Measurements from ENCODE around the gene SHCBP1. TPM values are rescaled to one million over a fixed set of nuclear protein-coding genes. Genes with fewer than 3 reads are reported as not detected.
"Not testable (repeated sequence)": the region's sequence is repeated elsewhere in the genome, so short reads cannot be mapped to it uniquely, and the experiment has no call there.

The SHCBP1 gene
- total RNA-seq, 1 donor from 2014 or later = 1.0 TPM

GRCh38 chr16:46562979-46563378 is 58.2 kb downstream of the SHCBP1 start:
- Histone ChIP-seq H3K27ac (no peak overlapping the region), H3K9me3 (no peaks in the 10 kb centered on the region), H3K4me1 (no peaks in the 10 kb centered on the region), H3K27me3 (no peaks in the 10 kb centered on the region), H3K36me3 (no peaks in the 10 kb centered on the region), H3K4me3 (no peak overlapping the region)
- DNase-seq (no peak), ATAC-seq (no peak)
- intact Hi-C loops (cut with DNase I) = no loop called here
- TF ChIP-seq, protein P1, sequence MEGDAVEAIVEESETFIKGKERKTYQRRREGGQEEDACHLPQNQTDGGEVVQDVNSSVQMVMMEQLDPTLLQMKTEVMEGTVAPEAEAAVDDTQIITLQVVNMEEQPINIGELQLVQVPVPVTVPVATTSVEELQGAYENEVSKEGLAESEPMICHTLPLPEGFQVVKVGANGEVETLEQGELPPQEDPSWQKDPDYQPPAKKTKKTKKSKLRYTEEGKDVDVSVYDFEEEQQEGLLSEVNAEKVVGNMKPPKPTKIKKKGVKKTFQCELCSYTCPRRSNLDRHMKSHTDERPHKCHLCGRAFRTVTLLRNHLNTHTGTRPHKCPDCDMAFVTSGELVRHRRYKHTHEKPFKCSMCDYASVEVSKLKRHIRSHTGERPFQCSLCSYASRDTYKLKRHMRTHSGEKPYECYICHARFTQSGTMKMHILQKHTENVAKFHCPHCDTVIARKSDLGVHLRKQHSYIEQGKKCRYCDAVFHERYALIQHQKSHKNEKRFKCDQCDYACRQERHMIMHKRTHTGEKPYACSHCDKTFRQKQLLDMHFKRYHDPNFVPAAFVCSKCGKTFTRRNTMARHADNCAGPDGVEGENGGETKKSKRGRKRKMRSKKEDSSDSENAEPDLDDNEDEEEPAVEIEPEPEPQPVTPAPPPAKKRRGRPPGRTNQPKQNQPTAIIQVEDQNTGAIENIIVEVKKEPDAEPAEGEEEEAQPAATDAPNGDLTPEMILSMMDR (IDR thresholded peaks at IDR 0.05) = no peak

DNA sequence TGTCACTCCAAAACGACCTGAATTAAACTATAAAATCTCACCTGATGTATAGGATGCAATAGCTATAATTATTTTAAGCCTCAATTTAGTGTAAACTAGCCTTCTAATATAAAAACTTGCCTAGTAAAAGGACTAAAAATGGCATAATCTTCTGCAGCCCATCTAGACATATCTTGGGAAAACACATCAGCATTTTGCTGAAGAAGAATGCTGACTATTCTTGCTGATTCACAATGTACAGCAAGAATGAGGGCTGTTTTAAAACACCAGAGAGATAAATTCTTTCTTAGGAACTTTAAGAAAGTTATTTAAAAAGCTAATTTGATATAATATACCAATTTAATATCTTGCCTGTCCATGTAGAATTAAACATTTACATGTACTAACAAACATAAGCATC is 63.2 kb downstream of the SHCBP1 start:
- TF ChIP-seq, protein P1 (IDR thresholded peaks at IDR 0.05) = no peak
- peaks cover 9% of the 10 kb centered on the region for H3K27me3 ChIP-seq
- no peak for DNase-seq
- no peaks in the 10 kb centered on the region for H3K36me3 ChIP-seq
- intact Hi-C loops (cut with DNase I) = no loop called here
- no peak for ATAC-seq
- H3K27ac ChIP-seq = no peak overlapping the region
- no peak overlapping the region for H3K4me3 ChIP-seq
- no peaks in the 10 kb centered on the region for H3K9me3 ChIP-seq
- no peaks in the 10 kb centered on the region for H3K4me1 ChIP-seq

DNA sequence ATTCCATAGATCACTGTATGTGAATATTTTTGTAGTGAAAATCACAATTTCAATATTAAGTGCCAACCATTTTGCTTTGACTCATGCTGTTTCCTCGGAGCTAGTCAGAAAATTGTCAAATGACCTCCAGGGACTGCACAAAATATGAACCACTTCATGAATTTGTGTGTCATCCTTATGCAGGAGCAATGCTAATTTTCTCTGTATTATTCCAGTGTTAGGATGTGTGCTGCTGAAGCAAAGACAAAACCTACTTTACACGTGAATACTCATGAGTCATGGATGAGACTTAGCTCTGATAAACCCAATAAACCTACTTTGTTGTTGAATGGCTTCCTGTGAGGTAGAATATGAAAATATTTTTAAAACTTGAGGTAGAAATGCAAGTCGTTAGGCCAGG is 65.2 kb downstream of the SHCBP1 start:
- ATAC-seq (no peak), DNase-seq (no peak)
- H3K36me3 ChIP-seq = no peaks in the 10 kb centered on the region
- peaks cover 13% of the 10 kb centered on the region for H3K27me3 ChIP-seq
- TF ChIP-seq, protein P1 (IDR thresholded peaks at IDR 0.05) = no peak
- no peaks in the 10 kb centered on the region for H3K4me1 ChIP-seq
- H3K9me3 ChIP-seq = no peaks in the 10 kb centered on the region
- no peak overlapping the region for H3K27ac ChIP-seq
- intact Hi-C loops (cut with DNase I) = no loop called here
- no peak overlapping the region for H3K4me3 ChIP-seq

DNA sequence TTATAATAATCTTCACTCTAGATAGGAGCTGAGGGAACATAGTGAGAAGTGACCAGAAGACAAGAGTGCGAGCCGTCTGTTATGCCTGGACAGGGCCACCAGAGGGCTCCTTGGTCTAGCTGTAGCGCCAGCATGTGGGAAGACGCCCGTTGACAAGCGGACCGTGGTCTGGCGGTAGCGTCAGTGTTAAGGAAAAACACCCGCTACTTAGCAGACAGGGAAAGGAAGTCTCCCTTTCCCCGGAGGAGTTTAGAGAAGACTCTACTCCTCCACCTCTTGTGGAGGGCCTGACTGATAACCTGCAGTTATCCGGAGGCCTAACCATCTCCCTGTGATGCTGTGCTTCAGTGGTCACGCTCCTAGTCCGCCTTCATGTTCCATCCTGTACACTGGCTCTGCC is 66.7 kb downstream of the SHCBP1 start:
- peak; percentile 30 for ATAC-seq
- TF ChIP-seq, protein P1 (IDR thresholded peaks at IDR 0.05) = peak; percentile 78
- H3K4me3 ChIP-seq; H3K27ac ChIP-seq; H3K36me3 ChIP-seq; H3K9me3 ChIP-seq; intact Hi-C loops (cut with DNase I); H3K4me1 ChIP-seq: not testable (repeated sequence)
- peak; percentile 79 for DNase-seq
- peaks cover 13% of the 10 kb centered on the region for H3K27me3 ChIP-seq

GRCh38 chr16:46549477-46549876 is 71.7 kb downstream of the SHCBP1 start:
- Histone ChIP-seq H3K36me3 (no peaks in the 10 kb centered on the region), H3K27ac (no peak overlapping the region), H3K4me3 (no peak overlapping the region), H3K4me1 (no peaks in the 10 kb centered on the region), H3K9me3 (no peaks in the 10 kb centered on the region), H3K27me3 (peaks cover 7% of the 10 kb centered on the region)
- intact Hi-C loops (cut with DNase I) = no loop called here
- DNase-seq = no peak
- ATAC-seq = no peak
- TF ChIP-seq, protein P1 (IDR thresholded peaks at IDR 0.05) = no peak

Other genes starting within 250 kb of the SHCBP1 start
- 87.6 TPM for gene VPS35, start 67.8 kb upstream of the SHCBP1 start, total RNA-seq
- gene ORC6, start 68.3 kb upstream of the SHCBP1 start, total RNA-seq = 0.78 TPM
- 0.43 TPM for gene MYLK3, start 127.0 kb upstream of the SHCBP1 start, total RNA-seq
- 8.2 TPM for gene C16orf87, start 209.8 kb upstream of the SHCBP1 start, total RNA-seq

Data from upper lobe of right lung (tissue), 1 donor.